SK-N-SH treated with all-trans-retinoic acid at 6 μM for 48 hours (cell line): ENCODE data around the gene C1orf185.
"Not testable (repeated sequence)": the region's sequence is repeated elsewhere in the genome, so short reads cannot be mapped to it uniquely, and the experiment has no call there.

Source experiments
- ATAC-seq: fragments of 200-7000 bp; cut with Tn5 transposase; 3 replicates; pipeline ENCODE4 v1.9.1; 2020; ENCODE audit warnings: mild to moderate bottlenecking, moderate library complexity
- ARNTL ChIP-seq: fragments of 450-650 bp; formaldehyde crosslinking; IDR thresholded peaks from 2 replicates; pipeline ENCODE4 v1.5.0; 2020; ENCODE audit warnings: low read depth, mild to moderate bottlenecking, moderate library complexity, borderline replicate concordance
- BACH2 ChIP-seq: fragments of 250-450 bp; sonication (Bioruptor Pico); IDR thresholded peaks from 2 replicates; pipeline ENCODE4 v1.9.0; 2021; ENCODE audit warnings: mild to moderate bottlenecking, borderline replicate concordance
- CSDC2 ChIP-seq: fragments of 250-450 bp; sonication (Bioruptor Pico); IDR thresholded peaks from 2 replicates; pipeline ENCODE4 v1.5.0; 2020; ENCODE audit warnings: mild to moderate bottlenecking, moderate library complexity
- CSRNP3 ChIP-seq: fragments of 250-450 bp; sonication (Bioruptor Pico); IDR thresholded peaks from 2 replicates; pipeline ENCODE4 v1.5.1; 2021; ENCODE audit warnings: mild to moderate bottlenecking, moderate library complexity
- ESRRG ChIP-seq: fragments of 250-450 bp; sonication (Bioruptor Pico); IDR thresholded peaks from 2 replicates; pipeline ENCODE4 v1.6.1; 2021; ENCODE audit warnings: mild to moderate bottlenecking
- GLIS3 ChIP-seq: fragments of 250-450 bp; sonication (Bioruptor Pico); IDR thresholded peaks from 2 replicates; pipeline ENCODE4 v1.5.0; 2020; ENCODE audit warnings: mild to moderate bottlenecking, moderate library complexity
- ISL1 ChIP-seq: fragments of 250-450 bp; sonication (Bioruptor Pico); IDR thresholded peaks from 2 replicates; pipeline ENCODE4 v2.1.2; 2022; ENCODE audit warnings: mild to moderate bottlenecking, moderate library complexity
- OSR1 ChIP-seq: fragments of 250-450 bp; sonication (Bioruptor Pico); IDR thresholded peaks from 2 replicates; pipeline ENCODE4 v1.8.0; 2022; ENCODE audit warnings: moderate library complexity, mild to moderate bottlenecking, inconsistent platforms
- PATZ1 ChIP-seq: fragments of 250-450 bp; sonication (Bioruptor Pico); IDR thresholded peaks from 2 replicates; pipeline ENCODE4 v1.8.0; 2020; ENCODE audit warnings: mild to moderate bottlenecking, moderate library complexity, borderline replicate concordance
- POU6F1 ChIP-seq: fragments of 250-450 bp; sonication (Bioruptor Pico); IDR thresholded peaks from 2 replicates; pipeline ENCODE4 v1.8.0; 2021; ENCODE audit warnings: low read depth, mild to moderate bottlenecking, moderate library complexity, borderline replicate concordance
- PPARA ChIP-seq: fragments of 250-450 bp; sonication (Bioruptor Pico); IDR thresholded peaks from 2 replicates; pipeline ENCODE4 v1.5.0; 2020; ENCODE audit warnings: mild to moderate bottlenecking, borderline replicate concordance
- TCF4 ChIP-seq: fragments of 250-450 bp; sonication (Bioruptor Pico); IDR thresholded peaks from 2 replicates; pipeline ENCODE4 v1.8.0; 2021; ENCODE audit warnings: mild to moderate bottlenecking, moderate library complexity, borderline replicate concordance
- TOX ChIP-seq: fragments of 250-450 bp; sonication (Bioruptor Pico); IDR thresholded peaks from 2 replicates; pipeline ENCODE4 v1.8.0; 2021; ENCODE audit warnings: mild to moderate bottlenecking, moderate library complexity, borderline replicate concordance
- TSHZ2 ChIP-seq: fragments of 250-450 bp; sonication (Bioruptor Pico); IDR thresholded peaks from 2 replicates; pipeline ENCODE4 v1.5.0; 2020; ENCODE audit warnings: mild to moderate bottlenecking, moderate library complexity
- ZFP3 ChIP-seq: fragments of 250-450 bp; sonication (Bioruptor Pico); IDR thresholded peaks from 2 replicates; pipeline ENCODE4 v1.5.0; 2020; ENCODE audit warnings: mild to moderate bottlenecking, moderate library complexity
- ZFP30 ChIP-seq: fragments of 450-650 bp; formaldehyde crosslinking; IDR thresholded peaks from 2 replicates; pipeline ENCODE4 v1.5.0; 2022; ENCODE audit warnings: mild to moderate bottlenecking, moderate library complexity
- ZNF565 ChIP-seq: fragments of 450-650 bp; formaldehyde crosslinking; conservative IDR thresholded peaks from 2 replicates; pipeline ENCODE4 v1.5.0; 2020; ENCODE audit warnings: low read depth, mild to moderate bottlenecking, moderate library complexity
- ZNF70 ChIP-seq: fragments of 450-650 bp; formaldehyde crosslinking; IDR thresholded peaks from 2 replicates; pipeline ENCODE4 v1.5.0; 2020; ENCODE audit warnings: mild to moderate bottlenecking, moderate library complexity
- ZNF8 ChIP-seq: fragments of 450-650 bp; formaldehyde crosslinking; IDR thresholded peaks from 2 replicates; pipeline ENCODE4 v1.5.0; 2020; ENCODE audit warnings: mild to moderate bottlenecking, moderate library complexity

Gene C1orf185

GRCh38 chr1:51131185-51131584 is 29.2 kb downstream of the C1orf185 start:
- ATAC-seq, result no peak
- TF ChIP-seq ZNF8 (CRISPR knock-in tag) (no peak), GLIS3 (CRISPR knock-in tag) (no peak), TCF4 (no peak), TSHZ2 (CRISPR knock-in tag) (no peak), ISL1 (no peak), POU6F1 (CRISPR knock-in tag) (no peak), ZNF70 (CRISPR knock-in tag) (no peak), ZNF565 (CRISPR knock-in tag) (no peak), ZFP3 (CRISPR knock-in tag) (no peak), PATZ1 (CRISPR knock-in tag) (no peak), CSRNP3 (CRISPR knock-in tag) (no peak), ARNTL (CRISPR knock-in tag) (no peak), ESRRG (no peak)

GRCh38 chr1:51133045-51133444 is 31.0 kb downstream of the C1orf185 start:
- TF ChIP-seq GLIS3 (CRISPR knock-in tag) (no peak), ZNF70 (CRISPR knock-in tag) (no peak), CSDC2 (CRISPR knock-in tag) (no peak), BACH2 (CRISPR knock-in tag) (no peak), ARNTL (CRISPR knock-in tag) (no peak), PPARA (no peak)
- TF ChIP-seq, all 23 proteins: peak for 0
- no peak for ATAC-seq

- not testable (repeated sequence) for ATAC-seq
Measured at GRCh38 chr1:51137696-51138095, 35.7 kb downstream of the C1orf185 start.

GRCh38 chr1:51139474-51139873 is 37.4 kb downstream of the C1orf185 start:
- TF ChIP-seq GLIS3 (CRISPR knock-in tag) (no peak), OSR1 (CRISPR knock-in tag) (no peak), ZNF565 (CRISPR knock-in tag) (no peak), TOX (no peak), POU6F1 (CRISPR knock-in tag) (no peak), ZFP30 (CRISPR knock-in tag) (no peak), ZFP3 (CRISPR knock-in tag) (no peak), BACH2 (CRISPR knock-in tag) (no peak), TCF4 (no peak)
- ATAC-seq, result peak; percentile 36; the same call in 1 of the 3 replicates
